Amniotic stem cell (primary cell): ENCODE data around the gene S100A4.
"Not testable (repeated sequence)": the region's sequence is repeated elsewhere in the genome, so short reads cannot be mapped to it uniquely, and the experiment has no call there.

Source experiments
- DNase-seq: peaks from one replicate; lab custom pipeline; 2025; lab: John Stamatoyannopoulos, UW

S100A4 gene

DNA sequence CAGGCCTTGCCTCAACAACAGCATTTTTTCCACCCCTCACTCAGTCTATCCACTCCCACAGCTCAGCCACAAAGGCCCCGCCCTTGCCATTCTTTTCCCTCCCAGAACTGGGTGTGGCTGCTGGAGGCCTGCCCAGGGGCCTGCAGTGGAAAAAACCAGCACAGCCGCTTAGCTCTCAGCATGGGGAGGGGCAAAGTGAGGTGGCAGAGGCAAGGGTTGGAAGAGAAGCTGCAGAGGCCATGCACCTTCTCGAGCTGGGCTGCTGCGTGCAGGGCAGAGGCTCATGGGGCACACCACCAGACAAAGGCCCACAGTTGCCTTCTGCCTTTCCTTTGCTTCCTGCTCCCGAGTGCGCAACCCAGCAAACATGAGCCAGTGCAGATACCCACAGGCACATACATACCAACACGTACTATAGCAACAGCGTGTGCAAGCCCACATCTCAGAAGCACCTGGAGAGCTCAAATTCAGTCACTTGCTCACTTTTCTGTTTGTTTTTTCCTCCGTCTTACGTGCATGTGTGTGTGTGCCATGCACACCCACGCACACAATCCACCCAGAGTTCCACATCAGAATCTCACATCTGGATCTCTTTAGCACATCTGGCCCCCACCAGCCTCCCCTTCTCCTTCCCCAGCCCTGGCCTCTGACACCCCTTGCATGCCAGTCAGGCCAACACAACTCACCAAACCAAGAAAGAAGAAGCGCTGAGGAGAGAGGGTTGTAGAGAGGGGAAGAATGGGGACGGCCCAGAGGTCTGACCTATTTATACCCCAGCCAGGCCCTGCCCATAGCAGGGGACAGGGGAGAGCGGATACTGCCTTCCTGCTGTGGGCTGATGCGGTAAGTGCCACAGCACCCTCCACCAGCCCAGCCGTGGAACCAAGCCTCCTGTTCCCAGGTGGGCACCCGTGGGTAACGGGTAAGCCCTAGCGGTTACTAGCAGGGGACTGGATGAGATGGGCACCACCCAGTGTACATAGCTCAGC, at the start of gene S100A4:
S100A4 (minus strand) TSS at position 740 of the 989 bp plus-strand sequence. CDS start 1,012 bp downstream, outside the sequence.
- peak; percentile 87 for DNase-seq

DNA sequence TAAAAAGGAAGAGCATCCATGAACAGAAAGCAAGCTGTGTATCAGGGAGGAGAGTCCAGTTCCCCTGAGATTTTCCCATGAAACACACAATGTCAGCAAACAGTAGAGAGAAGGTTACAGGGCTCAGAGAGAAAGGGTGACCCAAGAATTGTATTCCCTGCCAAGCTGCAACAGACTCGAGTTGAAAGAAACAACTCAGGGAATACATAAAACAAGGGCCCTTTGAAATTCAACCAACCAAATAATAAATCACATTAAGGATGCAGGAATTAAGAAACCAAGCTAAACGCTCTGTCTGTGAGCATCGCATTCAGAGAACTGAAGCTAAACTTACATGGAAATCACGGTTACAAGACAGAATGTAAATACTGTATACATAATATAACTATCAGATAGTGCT, 47.1 kb upstream of the S100A4 start:
- DNase-seq = no peak

- no peak for DNase-seq
Observed at GRCh38 chr1:153588482-153588881, 42.9 kb upstream of the S100A4 start.

- not testable (repeated sequence) for DNase-seq
Observed at GRCh38 chr1:153588033-153588432, 42.4 kb upstream of the S100A4 start.

DNA sequence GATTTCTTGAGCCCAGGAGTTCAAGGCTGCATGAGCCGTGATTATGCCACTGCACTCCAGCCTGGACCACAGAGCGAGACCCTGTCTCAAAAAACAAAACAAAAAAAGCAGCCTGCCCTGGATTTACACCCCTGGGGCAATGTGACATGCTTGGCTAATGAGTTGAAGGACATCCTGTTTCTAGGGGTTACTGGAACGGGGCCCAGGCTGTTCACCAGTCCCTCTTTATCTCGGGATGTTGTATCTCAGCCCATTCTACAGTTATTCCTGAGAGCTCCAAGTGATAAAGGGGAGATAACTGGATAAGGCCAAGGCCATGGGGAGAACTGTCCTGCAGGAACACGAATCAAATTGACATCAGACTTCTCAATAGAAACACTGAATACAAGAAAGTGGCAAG, 41.7 kb upstream of the S100A4 start:
- no peak for DNase-seq

- DNase-seq = no peak
Observed at GRCh38 chr1:153586347-153586746, 40.7 kb upstream of the S100A4 start.

DNA sequence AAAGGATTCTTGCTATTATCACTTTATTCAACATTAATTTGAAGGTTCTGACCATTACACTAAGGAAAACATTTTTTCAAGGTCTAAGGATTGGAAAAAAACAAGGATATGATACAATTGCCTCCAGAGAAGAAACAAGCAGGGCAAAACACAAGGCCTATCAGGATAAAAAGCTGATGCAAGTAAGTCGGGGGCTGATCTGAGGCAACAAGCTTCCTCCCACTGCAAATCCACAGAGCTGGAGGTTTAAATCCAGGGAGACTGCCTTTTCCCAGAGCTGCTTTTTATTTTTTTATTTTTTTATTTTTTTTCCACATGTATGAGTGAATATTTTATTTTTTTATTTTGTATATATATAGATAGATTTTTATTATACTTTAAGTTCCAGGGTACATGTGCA, 39.4 kb upstream of the S100A4 start:
- no peak for DNase-seq

- DNase-seq = no peak
Observed at GRCh38 chr1:153583976-153584375, 38.4 kb upstream of the S100A4 start.

GRCh38 chr1:153583514-153583913, 37.9 kb upstream of the S100A4 start:
- DNase-seq = not testable (repeated sequence)

GRCh38 chr1:153582836-153583235, 37.2 kb upstream of the S100A4 start:
- not testable (repeated sequence) for DNase-seq

DNA sequence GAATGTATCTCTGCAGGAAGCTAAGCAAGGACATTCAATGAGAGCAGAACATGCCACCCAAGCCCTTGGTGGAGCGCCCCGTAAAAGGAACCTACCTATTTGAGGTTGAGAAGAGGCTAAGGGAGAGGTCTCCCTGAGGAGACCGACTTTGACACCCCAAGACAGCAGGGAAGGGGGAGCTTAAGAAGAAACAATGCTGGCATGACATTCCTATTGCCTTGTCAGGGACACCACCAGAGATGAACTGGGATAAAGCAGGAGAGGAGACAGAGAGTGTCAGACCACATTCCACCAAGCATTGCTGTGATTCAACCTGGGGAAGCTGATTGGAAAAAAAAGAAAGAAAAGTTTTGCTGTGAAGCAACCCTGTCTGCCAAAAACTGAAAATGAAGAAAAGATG, 33.3 kb upstream of the S100A4 start:
- no peak for DNase-seq

DNA sequence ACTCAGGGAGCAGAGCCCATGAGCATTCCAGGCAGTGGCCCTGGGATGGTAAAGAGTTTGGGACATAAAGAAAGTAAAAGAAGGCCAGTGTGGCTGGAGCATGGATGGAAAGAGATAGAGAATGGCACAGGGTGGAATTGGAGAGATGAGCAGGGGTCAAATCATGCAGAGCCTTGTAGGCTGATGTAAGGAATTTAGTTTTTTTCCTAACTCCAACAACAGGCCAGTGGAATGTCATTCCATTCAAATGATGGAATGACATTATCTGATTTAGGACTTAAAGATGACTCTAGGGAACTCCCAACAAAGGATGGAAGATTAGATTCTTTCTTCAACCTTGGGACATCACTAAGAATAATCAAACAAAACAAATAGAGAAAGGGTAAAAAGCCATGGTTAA, 32.9 kb upstream of the S100A4 start:
- DNase-seq = no peak

DNA sequence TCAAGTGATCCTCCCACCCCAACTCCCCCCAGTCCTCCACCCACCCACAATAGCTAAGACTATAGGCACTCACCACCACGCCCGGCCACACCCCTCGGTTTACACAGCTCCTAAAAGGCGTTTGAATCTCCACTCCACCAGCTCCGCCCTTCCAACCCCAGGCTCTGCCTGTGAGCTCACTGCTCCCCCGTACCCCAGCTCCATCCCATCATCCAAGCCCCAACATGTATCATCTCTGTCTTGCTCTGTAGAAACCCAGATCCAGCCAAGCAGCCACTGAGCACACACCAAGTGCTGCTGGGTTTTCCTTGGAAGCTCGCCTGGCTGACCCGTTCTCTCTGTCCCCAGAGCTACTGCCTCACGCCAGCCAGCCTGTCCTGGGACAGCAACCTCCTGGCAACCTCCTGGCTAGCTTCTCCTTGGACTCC, 32.0 kb upstream of the S100A4 start:
- no peak for DNase-seq

DNA sequence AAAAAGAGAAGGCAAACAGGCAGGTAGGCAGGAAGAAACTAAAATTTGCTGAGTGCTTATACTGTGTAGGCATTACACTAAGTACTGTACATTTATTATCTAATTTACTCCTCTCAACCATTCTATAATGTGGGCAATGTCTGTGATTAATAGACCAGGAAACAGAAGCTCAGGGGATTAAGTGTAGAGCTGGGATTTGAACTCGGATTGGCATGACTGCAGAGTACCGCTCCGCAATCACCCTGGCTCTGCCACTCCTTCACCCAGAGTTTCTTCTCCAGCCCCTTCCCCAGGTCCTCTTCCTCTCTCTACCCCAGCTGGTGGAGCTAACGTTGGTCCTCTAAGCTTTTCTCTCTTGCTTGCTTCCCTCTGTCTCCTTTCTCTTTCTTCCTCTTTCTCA, 31.5 kb upstream of the S100A4 start:
- DNase-seq = no peak

GRCh38 chr1:153575497-153575896, 29.9 kb upstream of the S100A4 start:
- not testable (repeated sequence) for DNase-seq

DNA sequence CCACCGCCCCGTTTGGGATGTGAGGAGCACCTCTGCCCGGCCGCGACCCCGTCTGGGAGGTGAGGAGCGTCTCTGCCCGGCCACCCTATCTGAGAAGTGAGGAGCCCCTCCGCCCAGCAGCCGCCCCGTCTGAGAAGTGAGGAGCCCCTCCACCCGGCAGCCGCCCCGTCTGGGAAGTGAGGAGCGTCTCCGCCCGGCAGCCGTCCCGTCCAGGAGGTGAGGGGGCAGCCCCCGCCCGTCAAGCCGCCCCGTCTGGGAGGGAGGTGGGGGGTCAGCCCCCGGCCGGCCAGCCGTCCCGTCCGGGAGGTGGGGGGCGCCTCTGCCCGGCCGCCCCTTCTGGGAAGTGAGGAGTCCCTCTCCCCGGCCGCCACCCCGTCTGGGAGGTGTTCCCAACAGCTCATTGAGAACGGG, 29.5 kb upstream of the S100A4 start:
- DNase-seq = not testable (repeated sequence)

DNA sequence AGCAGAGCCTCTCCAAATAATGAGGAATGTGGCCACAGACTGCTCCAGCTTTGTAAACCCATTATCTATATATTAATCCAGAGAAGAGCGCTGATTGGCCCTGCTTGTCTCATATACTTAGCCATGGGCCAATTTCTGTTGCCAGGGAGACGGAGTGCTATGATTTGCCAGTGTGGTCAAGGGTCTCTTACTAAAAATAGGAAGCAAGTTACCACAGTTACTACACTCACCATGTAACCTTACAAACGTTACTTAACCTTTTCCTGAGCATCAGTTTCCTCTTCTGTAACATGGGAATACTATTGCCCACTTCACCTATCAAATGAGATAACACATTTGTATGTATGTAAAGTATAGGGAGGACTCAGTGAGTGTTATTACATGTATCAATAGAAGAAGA, 27.7 kb upstream of the S100A4 start:
- no peak for DNase-seq

DNA sequence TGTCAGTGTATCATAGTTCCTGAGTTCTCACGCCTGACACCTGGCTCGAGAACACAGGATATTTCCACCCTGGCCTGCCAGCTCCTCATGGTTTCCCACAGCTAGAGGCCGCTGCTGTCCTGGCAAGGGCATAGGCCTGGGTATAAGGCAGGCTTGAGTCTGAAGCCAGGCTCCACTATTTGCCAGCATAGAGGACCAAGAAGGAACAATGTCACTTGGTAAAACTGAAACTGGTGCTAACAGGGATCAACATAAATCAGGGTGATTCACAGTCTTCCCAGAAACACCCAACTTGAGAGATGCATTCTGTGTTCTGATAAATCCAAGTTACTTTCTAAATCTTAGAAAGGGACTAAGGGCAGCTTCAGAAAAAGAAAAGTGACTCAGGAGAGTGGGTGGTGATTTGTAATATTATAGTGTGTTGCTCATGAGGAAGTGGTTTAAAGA, 27.0 kb upstream of the S100A4 start:
- DNase-seq = peak; percentile 74

DNA sequence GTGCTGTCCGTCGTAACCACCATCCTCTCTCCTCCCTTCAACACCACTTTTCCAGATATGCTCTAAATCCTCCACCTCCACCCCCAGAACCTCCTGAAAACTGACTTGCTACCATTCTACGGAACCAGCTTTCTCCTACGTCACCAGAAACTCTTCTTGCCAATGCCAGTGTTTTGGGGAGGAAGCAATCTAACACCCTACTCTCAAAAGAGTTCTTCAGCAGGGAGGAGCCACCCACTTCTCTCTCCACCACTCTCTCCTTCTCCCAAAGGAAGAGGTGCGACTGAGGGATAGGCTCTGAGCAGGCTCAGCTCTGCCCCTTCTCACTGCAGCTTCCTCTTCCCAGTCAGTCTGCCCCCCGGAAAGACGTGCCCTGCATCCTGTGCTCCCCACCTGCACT, 26.1 kb upstream of the S100A4 start:
- DNase-seq = no peak

DNA sequence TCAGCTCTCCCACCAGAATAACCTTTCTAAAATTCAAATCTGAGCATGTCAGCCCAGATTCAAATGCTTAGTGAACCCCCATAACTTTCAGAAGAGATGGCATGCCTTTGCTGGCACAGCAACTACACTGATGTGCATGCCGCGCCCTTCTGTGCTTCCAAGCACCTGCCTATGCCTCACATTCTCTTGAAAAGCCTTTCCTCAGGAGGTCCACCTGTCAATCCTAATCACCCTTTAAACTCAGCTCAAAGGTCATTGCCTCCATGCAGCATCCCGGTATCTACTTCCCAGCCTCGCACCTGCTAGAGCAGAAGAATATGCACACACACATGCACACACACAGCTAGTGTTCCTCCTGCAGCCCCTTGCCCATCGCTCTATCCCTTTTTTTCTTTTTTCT, 25.3 kb upstream of the S100A4 start:
- no peak for DNase-seq

GRCh38 chr1:153569465-153569864, 23.9 kb upstream of the S100A4 start:
- DNase-seq = no peak

- DNase-seq = peak; percentile 90
Observed at GRCh38 chr1:153568367-153569099, 22.9 kb upstream of the S100A4 start.
